ENCODE measurements around the gene SLIT1. TPM values are rescaled to one million over a fixed set of nuclear protein-coding genes. Genes with fewer than 3 reads are reported as not detected.

The SLIT1 gene
- total RNA-seq, 1 donor from 2014 or later: 0.40 TPM

GRCh38 chr10:97134110-97134509 lies 51.6 kb downstream of the SLIT1 start:
- no peaks in the 10 kb centered on the region for H3K36me3 Mint-ChIP-seq
- no peak for DNase-seq (ENCODE audit: low spot score in 2 of 2, unreplicated experiment in 2 of 2)
- H3K4me3 Mint-ChIP-seq: no peak overlapping the region
- H3K27ac Mint-ChIP-seq: no peak overlapping the region
- H3K4me1 Mint-ChIP-seq: no peaks in the 10 kb centered on the region
- no peak for TF ChIP-seq CTCF (IDR thresholded peaks at IDR 0.05; ENCODE audit: unreplicated experiment)
- peaks cover 27% of the 10 kb centered on the region for H3K27me3 Mint-ChIP-seq (ENCODE audit: low read depth)
- no peaks in the 10 kb centered on the region for H3K9me3 Mint-ChIP-seq

- no peak for DNase-seq (ENCODE audit: low spot score in 2 of 2, unreplicated experiment in 2 of 2)
- H3K4me1 Mint-ChIP-seq: no peaks in the 10 kb centered on the region
- H3K27me3 Mint-ChIP-seq (ENCODE audit: low read depth): peaks cover 26% of the 10 kb centered on the region
- H3K36me3 Mint-ChIP-seq: no peaks in the 10 kb centered on the region
- no peak for TF ChIP-seq CTCF (IDR thresholded peaks at IDR 0.05; ENCODE audit: unreplicated experiment)
- no peaks in the 10 kb centered on the region for H3K9me3 Mint-ChIP-seq
- no peak overlapping the region for H3K4me3 Mint-ChIP-seq
- H3K27ac Mint-ChIP-seq: no peak overlapping the region
Observed at GRCh38 chr10:97132273-97132672, 53.5 kb downstream of the SLIT1 start.

- TF ChIP-seq CTCF (IDR thresholded peaks at IDR 0.05; ENCODE audit: unreplicated experiment): no peak
- DNase-seq (ENCODE audit: low spot score in 2 of 2, unreplicated experiment in 2 of 2): no peak
Observed at GRCh38 chr10:97131666-97132065, 54.1 kb downstream of the SLIT1 start.

GRCh38 chr10:97131181-97131628 lies 54.6 kb downstream of the SLIT1 start:
- no peaks in the 10 kb centered on the region for H3K9me3 Mint-ChIP-seq
- H3K4me1 Mint-ChIP-seq: no peaks in the 10 kb centered on the region
- TF ChIP-seq CTCF (IDR thresholded peaks at IDR 0.05; ENCODE audit: unreplicated experiment): no peak
- no peak for DNase-seq (ENCODE audit: low spot score in 2 of 2, unreplicated experiment in 2 of 2)
- no peak overlapping the region for H3K27ac Mint-ChIP-seq
- H3K36me3 Mint-ChIP-seq: no peaks in the 10 kb centered on the region
- no peak overlapping the region for H3K4me3 Mint-ChIP-seq
- peaks cover 27% of the 10 kb centered on the region for H3K27me3 Mint-ChIP-seq (ENCODE audit: low read depth)

More at GRCh38 chr10:97131666-97132065, 54.1 kb downstream of the SLIT1 start:
- Mint-ChIP-seq H3K9me3 (no peaks in the 10 kb centered on the region), H3K27me3 (ENCODE audit: low read depth) (peaks cover 28% of the 10 kb centered on the region), H3K36me3 (no peaks in the 10 kb centered on the region), H3K27ac (no peak overlapping the region), H3K4me1 (no peaks in the 10 kb centered on the region), H3K4me3 (no peak overlapping the region)

GRCh38 chr10:97129666-97130065 lies 56.1 kb downstream of the SLIT1 start:
- Mint-ChIP-seq H3K4me1 (no peaks in the 10 kb centered on the region), H3K27ac (no peak overlapping the region)

More at GRCh38 chr10:97129666-97130065, 56.1 kb downstream of the SLIT1 start:
- no peak overlapping the region for H3K4me3 Mint-ChIP-seq
- TF ChIP-seq CTCF (IDR thresholded peaks at IDR 0.05; ENCODE audit: unreplicated experiment): no peak
- H3K27me3 Mint-ChIP-seq (ENCODE audit: low read depth): peaks cover 32% of the 10 kb centered on the region
- no peaks in the 10 kb centered on the region for H3K9me3 Mint-ChIP-seq
- no peaks in the 10 kb centered on the region for H3K36me3 Mint-ChIP-seq
- no peak for DNase-seq (ENCODE audit: low spot score in 2 of 2, unreplicated experiment in 2 of 2)

Measured in mesothelial cell of epicardium (in vitro differentiated cells).